Adrenal gland (tissue), 5 donors: ENCODE results near the gene BMPR1B.

ENCODE experiments used
- CTCF ChIP-seq, 6 experiments: fragments of 450-650 bp in 4 of 6; fragments of 200-600 bp in 2 of 6; sonication (generic) in 1 of 6; IDR thresholded peaks; 1 replicate in 5 of 6; 2 replicates in 1 of 6; pipeline versions ENCODE4 v1.5.1 to v1.8.0; 2016 to 2021; ENCODE audit warnings: antibody characterized with exemption in 6 of 6, mild to moderate bottlenecking in 2 of 6, moderate library complexity in 1 of 6
- POLR2A ChIP-seq, 2 donors: fragments of 450-650 bp; IDR thresholded peaks; one replicate each; pipeline ENCODE4 v1.6.1; 2017; ENCODE audit warnings: antibody characterized with exemption in 2 of 2, mild to moderate bottlenecking in 2 of 2, moderate library complexity in 1 of 2
- donor health status: DM: no; HTN: no; CAD: no.

GRCh38 chr4:95093936-95094929, 336.5 kb downstream of the BMPR1B start:
- no peak for TF ChIP-seq CTCF (IDR thresholded peaks at IDR 0.05)
- no peak for TF ChIP-seq POLR2A (IDR thresholded peaks at IDR 0.05)
